Duodenal mucosa (tissue), 2 donors: ENCODE results near the gene IMP4.

ENCODE experiments used
- H3K27ac ChIP-seq: one replicate; pipeline ENCODE4 v1.7.0; 2013; ENCODE audit warnings: low read depth, low read length
- H3K27me3 ChIP-seq, 2 donors: one replicate each; pipeline ENCODE4 v1.7.0; 2013; ENCODE audit warnings: low read length in 2 of 2, control low read depth in 1 of 2; ENCODE audit not compliant: insufficient read depth in 2 of 2, control insufficient read depth in 1 of 2
- H3K36me3 ChIP-seq, 2 donors: one replicate each; pipeline ENCODE4 v1.7.0; 2013; ENCODE audit warnings: low read length in 2 of 2, control low read depth in 1 of 2; ENCODE audit not compliant: insufficient read depth in 2 of 2, control insufficient read depth in 1 of 2
- H3K4me1 ChIP-seq, 2 donors: one replicate each; pipeline ENCODE4 v1.7.0; 2013; ENCODE audit warnings: low read length in 2 of 2, control low read depth in 1 of 2; ENCODE audit not compliant: insufficient read depth in 2 of 2, control insufficient read depth in 1 of 2
- H3K4me3 ChIP-seq, 2 donors: one replicate each; pipeline ENCODE4 v1.7.0; 2013; ENCODE audit warnings: low read length in 2 of 2, low read depth in 1 of 2
- H3K9ac ChIP-seq, 2 donors: one replicate each; pipeline ENCODE4 v1.7.0; 2013; ENCODE audit warnings: low read length in 2 of 2, low read depth in 1 of 2
- H3K9me3 ChIP-seq, 2 donors: one replicate each; pipeline ENCODE4 v1.7.0; 2013; ENCODE audit warnings: low read length in 2 of 2, control low read depth in 1 of 2; ENCODE audit not compliant: control insufficient read depth in 1 of 2

The IMP4 gene

GRCh38 chr2:130345611-130346010, 2.9 kb downstream of the IMP4 start:
- Histone ChIP-seq H3K9me3 (no peaks in the 10 kb centered on the region), H3K4me1 (peaks cover 9 to 13% of the 10 kb centered on the region in 2 donors), H3K36me3 (peaks cover 32 to 44% of the 10 kb centered on the region in 2 donors), H3K27ac (no peak overlapping the region), H3K27me3 (no peaks in the 10 kb centered on the region), H3K9ac (no peak overlapping the region), H3K4me3 (no peak overlapping the region)

- Histone ChIP-seq H3K9ac (no peak overlapping the region), H3K36me3 (peaks cover 32 to 44% of the 10 kb centered on the region in 2 donors), H3K9me3 (no peaks in the 10 kb centered on the region), H3K27me3 (no peaks in the 10 kb centered on the region), H3K27ac (no peak overlapping the region), H3K4me3 (no peak overlapping the region), H3K4me1 (peaks cover 3 to 10% of the 10 kb centered on the region in 2 donors)
These were observed 3.5 kb downstream of the IMP4 start for GRCh38 chr2:130346041-130346740.

GRCh38 chr2:130346741-130347066, 4.0 kb downstream of the IMP4 start:
- peaks cover 32 to 44% of the 10 kb centered on the region in 2 donors for H3K36me3 ChIP-seq

GRCh38 chr2:130347220-130347925, 4.7 kb downstream of the IMP4 start:
- H3K27ac ChIP-seq: no peak overlapping the region
- H3K27me3 ChIP-seq: no peaks in the 10 kb centered on the region
- peaks cover 32 to 44% of the 10 kb centered on the region in 2 donors for H3K36me3 ChIP-seq
- H3K9ac ChIP-seq: no peak overlapping the region
- no peak overlapping the region for H3K4me3 ChIP-seq
- H3K9me3 ChIP-seq: no peaks in the 10 kb centered on the region
- peaks cover 0 to 7% of the 10 kb centered on the region in 2 donors for H3K4me1 ChIP-seq

More at GRCh38 chr2:130346741-130347066, 4.0 kb downstream of the IMP4 start:
- Histone ChIP-seq H3K27ac (no peak overlapping the region), H3K4me3 (no peak overlapping the region), H3K9ac (no peak overlapping the region), H3K4me1 (peaks cover 0 to 7% of the 10 kb centered on the region in 2 donors), H3K9me3 (no peaks in the 10 kb centered on the region), H3K27me3 (no peaks in the 10 kb centered on the region)

GRCh38 chr2:130349174-130349573, 6.5 kb downstream of the IMP4 start:
- no peaks in the 10 kb centered on the region for H3K27me3 ChIP-seq
- no peak overlapping the region for H3K4me3 ChIP-seq
- H3K36me3 ChIP-seq: peaks cover 32 to 44% of the 10 kb centered on the region in 2 donors
- H3K9ac ChIP-seq: no peak overlapping the region
- H3K4me1 ChIP-seq: peaks cover 0 to 10% of the 10 kb centered on the region in 2 donors
- H3K27ac ChIP-seq: no peak overlapping the region
- no peaks in the 10 kb centered on the region for H3K9me3 ChIP-seq

- Histone ChIP-seq H3K9me3 (no peaks in the 10 kb centered on the region), H3K36me3 (peaks cover 7 to 19% of the 10 kb centered on the region in 2 donors), H3K4me1 (peaks cover 9 to 21% of the 10 kb centered on the region in 2 donors), H3K27me3 (no peaks in the 10 kb centered on the region), H3K9ac (no peak overlapping the region), H3K27ac (no peak overlapping the region), H3K4me3 (no peak overlapping the region)
These were observed 9.0 kb downstream of the IMP4 start for GRCh38 chr2:130351711-130352110.

- Histone ChIP-seq H3K4me3 (no peak overlapping the region), H3K27me3 (no peaks in the 10 kb centered on the region), H3K9me3 (no peaks in the 10 kb centered on the region), H3K27ac (no peak overlapping the region), H3K9ac (no peak overlapping the region), H3K36me3 (peaks cover 2 to 14% of the 10 kb centered on the region in 2 donors), H3K4me1 (peaks cover 9 to 21% of the 10 kb centered on the region in 2 donors)
These were observed 9.5 kb downstream of the IMP4 start for GRCh38 chr2:130352237-130352636.

GRCh38 chr2:130353291-130354138, 10.8 kb downstream of the IMP4 start:
- Histone ChIP-seq H3K27me3 (no peaks in the 10 kb centered on the region), H3K9ac (no peak overlapping the region), H3K4me1 (peaks cover 9 to 21% of the 10 kb centered on the region in 2 donors), H3K9me3 (no peaks in the 10 kb centered on the region), H3K36me3 (peaks cover 0 to 1% of the 10 kb centered on the region in 2 donors), H3K27ac (no peak overlapping the region), H3K4me3 (no peak overlapping the region)

- Histone ChIP-seq H3K9me3 (no peaks in the 10 kb centered on the region), H3K27ac (no peak overlapping the region), H3K4me3 (no peak overlapping the region), H3K4me1 (peaks cover 9 to 21% of the 10 kb centered on the region in 2 donors), H3K27me3 (no peaks in the 10 kb centered on the region), H3K9ac (no peak overlapping the region), H3K36me3 (no peaks in the 10 kb centered on the region)
These were observed 11.4 kb downstream of the IMP4 start for GRCh38 chr2:130354139-130354428.

- Histone ChIP-seq H3K4me3 (peak overlapping the region; percentile 76 to 84), H3K9me3 (no peaks in the 10 kb centered on the region), H3K36me3 (no peaks in the 10 kb centered on the region), H3K9ac (peak overlapping the region; percentile 55 to 66), H3K27me3 (no peaks in the 10 kb centered on the region), H3K27ac (peak overlapping the region; percentile 36), H3K4me1 (peaks cover 9 to 21% of the 10 kb centered on the region in 2 donors)
These were observed 12.5 kb downstream of the IMP4 start for GRCh38 chr2:130355172-130355577.
